Measurements from ENCODE around the gene ADCY6.

GRCh38 chr12:48736456-48736855 is 52.4 kb downstream of the ADCY6 start:
- TF ChIP-seq CTCF (IDR thresholded peaks at IDR 0.05) (no peak), EZH2 (IDR thresholded peaks at IDR 0.05; ENCODE audit: borderline replicate concordance, insufficient read depth, low read depth, low read length, poor library complexity, severe bottlenecking) (no peak)
